AG04450 (cell line): ENCODE data around the gene SIN3A. TPM values are rescaled to one million over a fixed set of nuclear protein-coding genes. Genes with fewer than 3 reads are reported as not detected.
"Not testable (repeated sequence)": the region's sequence is repeated elsewhere in the genome, so short reads cannot be mapped to it uniquely, and the experiment has no call there.

Source experiments
- CTCF ChIA-PET: fragments of 300-600, 350-600 bp; formaldehyde crosslinking; extraction: SDS; loops from one replicate; lab custom pipeline; 2022; ENCODE audit warnings: antibody characterized with exemption, inconsistent platforms; lab: Charles Lee
- POLR2A ChIA-PET: fragments of 350-600 bp; formaldehyde crosslinking; extraction: SDS; loops from one replicate; lab custom pipeline; 2021; ENCODE audit warnings: antibody characterized with exemption, inconsistent platforms; lab: Yijun Ruan, JAX
- DNase-seq: peaks from one replicate; pipeline ENCODE4 v3.0.0-alpha.2; 2011; ENCODE audit warnings: low read depth, low spot score
- H3K27ac ChIP-seq: one replicate; pipeline ENCODE4 v1.5.1; 2012; ENCODE audit warnings: low read depth, low read length, control low read depth
- H3K27me3 ChIP-seq: one replicate; pipeline ENCODE4 v1.6.0; 2012; ENCODE audit warnings: low read length; ENCODE audit not compliant: control insufficient read depth, insufficient read depth
- H3K4me3 ChIP-seq: 2 replicates; pipeline ENCODE4 v1.5.1; 2011; ENCODE audit warnings: mild to moderate bottlenecking, low read depth, low read length, control low read depth
- H3K9me3 ChIP-seq: 2 replicates; pipeline ENCODE4 v1.5.1; 2012; ENCODE audit warnings: low read length; ENCODE audit not compliant: control insufficient read depth, insufficient read depth
- CTCF ChIP-seq: IDR thresholded peaks from 2 replicates; pipeline ENCODE4 v1.5.1; 2011; ENCODE audit warnings: low read depth, low read length, control low read depth, inconsistent platforms
- polyA minus RNA-seq: library from RNA; depleted of rRNA, polyadenylated mRNA; stranded (reverse); fragments of >200 nt; gene quantifications from 2 replicates; pipeline ENCODE4 v1.2.3, GENCODE V29; 2011; rRNA and poly(A)+ RNA removed
- polyA plus RNA-seq: library from polyadenylated mRNA; depleted of rRNA; stranded (reverse); fragments of >200 nt; gene quantifications from 2 replicates; pipeline ENCODE4 v1.2.3, GENCODE V29; 2011; rRNA removed

SIN3A gene
- 27.4 and 28.0 TPM in 2 replicates for polyA plus RNA-seq
- polyA minus RNA-seq: 60.9 and 66.8 TPM in 2 replicates

- CTCF ChIA-PET: interaction anchor here (0.6 to 3.0 kb wide), 7 partner anchors 11 to 1455 kb away, joined by 3 to 35 read pairs (median 3); partner anchors contain the start of gene MAN2C1
- Histone ChIP-seq H3K27ac (peak within 1 kb of the TSS; percentile 98), H3K27me3 (no peaks in the 10 kb centered on the region), H3K9me3 (no peaks in the 10 kb centered on the region; the same call in 1 of the 2 replicates), H3K4me3 (peak within 1 kb of the TSS; percentile 96)
- TF ChIP-seq CTCF: no peak
- POLR2A ChIA-PET: interaction anchor here (0.5 to 3.0 kb wide), 15 partner anchors 8 to 423 kb away, joined by 3 to 25 read pairs (median 4); partner anchors contain the start of genes IMP3, MAN2C1 and PTPN9
- peak; percentile 100 for DNase-seq
These were observed at the start of gene SIN3A for GRCh38 chr15:75451674-75452363. TSS of gene SIN3A (minus strand) at chr15:75451690. CDS start at chr15:75430375, 21,315 bp downstream.

- ChIA-PET CTCF (interaction anchor here (0.6 to 0.8 kb wide), 2 partner anchors 15 to 435 kb away, joined by 3 read pairs; no protein-coding TSS in a partner anchor), POLR2A (no interaction called here)
- Histone ChIP-seq H3K27ac (no peak overlapping the region), H3K27me3 (no peaks in the 10 kb centered on the region), H3K9me3 (no peaks in the 10 kb centered on the region), H3K4me3 (no peak overlapping the region)
- no peak for DNase-seq
- no peak for TF ChIP-seq CTCF
These were observed 42.2 kb upstream of the SIN3A start for GRCh38 chr15:75493732-75494131.

GRCh38 chr15:75483961-75484360, 32.5 kb upstream of the SIN3A start:
- no peak overlapping the region for H3K27ac ChIP-seq
- CTCF ChIA-PET: no interaction called here

GRCh38 chr15:75483556-75483955, 32.1 kb upstream of the SIN3A start:
- CTCF ChIA-PET, H3K4me3 ChIP-seq, H3K27ac ChIP-seq, DNase-seq, H3K9me3 ChIP-seq, H3K27me3 ChIP-seq, POLR2A ChIA-PET: not testable (repeated sequence)

More at GRCh38 chr15:75483961-75484360, 32.5 kb upstream of the SIN3A start:
- Histone ChIP-seq H3K27me3 (no peaks in the 10 kb centered on the region), H3K9me3 (no peaks in the 10 kb centered on the region; the same call in 1 of the 2 replicates), H3K4me3 (no peak overlapping the region)
- POLR2A ChIA-PET: interaction anchor here (0.6 kb wide), 1 partner anchor 80 kb away, joined by 5 read pairs; no protein-coding TSS in a partner anchor
- no peak for DNase-seq
- no peak for TF ChIP-seq CTCF

GRCh38 chr15:75483106-75483505, 31.6 kb upstream of the SIN3A start:
- DNase-seq: no peak
- Histone ChIP-seq H3K27me3 (no peaks in the 10 kb centered on the region), H3K9me3 (no peaks in the 10 kb centered on the region; the same call in 1 of the 2 replicates), H3K27ac (no peak overlapping the region), H3K4me3 (no peak overlapping the region)
- TF ChIP-seq CTCF: no peak
- POLR2A ChIA-PET: no interaction called here
- CTCF ChIA-PET: no interaction called here

- DNase-seq, H3K27ac ChIP-seq, CTCF ChIA-PET, H3K9me3 ChIP-seq, H3K27me3 ChIP-seq, H3K4me3 ChIP-seq: not testable (repeated sequence)
- POLR2A ChIA-PET: interaction anchor here (1.0 kb wide), 1 partner anchor 26 kb away, joined by 3 read pairs; no protein-coding TSS in a partner anchor
These were observed 29.0 kb upstream of the SIN3A start for GRCh38 chr15:75480463-75480862.
